H1 (cell line): ENCODE results near the gene SNF8. TPM values are rescaled to one million over a fixed set of nuclear protein-coding genes. Genes with fewer than 3 reads are reported as not detected.
A peak's percentile ranks its signal among the peaks of the same experiment; 100 is the strongest.

Experiments
- CTCF ChIA-PET: fragments of 300-600 bp; sonication (Branson Sonifier 250); formaldehyde crosslinking; loops from one replicate; lab custom pipeline; 2021; ENCODE audit not compliant: partially characterized antibody; lab: Charles Lee
- POLR2A ChIA-PET: fragments of 300-600 bp; sonication (Branson Sonifier 250); formaldehyde crosslinking; loops from one replicate; lab custom pipeline; 2021; ENCODE audit warnings: inconsistent platforms; ENCODE audit not compliant: partially characterized antibody; lab: Charles Lee
- DNase-seq, 2 experiments: peaks; one replicate each; pipeline versions ENCODE4 v3.0.0 to v3.0.0-alpha.2; 2010 to 2022; ENCODE audit warnings: low spot score in 2 of 2, low read depth in 1 of 2, mixed read lengths in 1 of 2
- FAIRE-seq: peaks from 2 replicates; lab custom pipeline; 2011; peaks lifted over from hg19 to GRCh38; lab: Jason Lieb, UNC
- H2AFZ ChIP-seq: 2 replicates; pipeline ENCODE4 v1.8.1; 2012; ENCODE audit warnings: low read length, inconsistent platforms
- H2AK5ac ChIP-seq: 2 replicates; pipeline ENCODE4 v1.6.1; 2013; ENCODE audit warnings: low read depth, low read length
- H2BK120ac ChIP-seq: replicated peaks from 2 replicates; pipeline ENCODE3; 2013; ENCODE audit warnings: low read depth, low read length, inconsistent platforms
- H2BK12ac ChIP-seq: 2 replicates; pipeline ENCODE4 v1.6.1; 2013; ENCODE audit warnings: low read depth, low read length
- H2BK15ac ChIP-seq: 2 replicates; pipeline ENCODE4 v1.6.1; 2013; ENCODE audit warnings: low read length
- H2BK20ac ChIP-seq: 2 replicates; pipeline ENCODE4 v1.6.1; 2013; ENCODE audit warnings: low read length
- H2BK5ac ChIP-seq: 2 replicates; pipeline ENCODE4 v1.6.1; 2013; ENCODE audit warnings: low read depth, low read length
- H3K14ac ChIP-seq: 2 replicates; pipeline ENCODE4 v1.6.1; 2013; ENCODE audit warnings: inconsistent platforms; ENCODE audit not compliant: insufficient read length
- H3K18ac ChIP-seq: 2 replicates; pipeline ENCODE4 v1.6.1; 2013; ENCODE audit warnings: low read length; ENCODE audit errors: extremely low read depth
- H3K23ac ChIP-seq: 2 replicates; pipeline ENCODE4 v1.6.1; 2013; ENCODE audit warnings: inconsistent platforms; ENCODE audit not compliant: insufficient read length
- H3K23me2 ChIP-seq: 2 replicates; pipeline ENCODE4 v1.6.1; 2013; ENCODE audit warnings: low read depth, low read length
- H3K27ac ChIP-seq: 2 replicates; pipeline ENCODE4 v1.6.1; 2011; ENCODE audit warnings: low read depth, low read length, inconsistent platforms
- H3K27me3 ChIP-seq, 4 experiments: replicated peaks in 1 of 4; 1 replicate in 1 of 4; 2 replicates in 3 of 4; pipeline versions ENCODE4 v1.6.1 to v1.8.1; 2011 to 2013; ENCODE audit warnings: low read length in 3 of 4, mild to moderate bottlenecking in 3 of 4, inconsistent platforms in 2 of 4, mixed read lengths in 2 of 4, moderate library complexity in 1 of 4; ENCODE audit not compliant: control insufficient read depth in 3 of 4, insufficient read depth in 3 of 4; ENCODE audit errors: extremely low read depth in 1 of 4
- H3K36me3 ChIP-seq, 4 experiments: 2 replicates each; pipeline versions ENCODE4 v1.6.1 to v1.8.1; 2011 to 2013; ENCODE audit warnings: mild to moderate bottlenecking in 4 of 4, low read length in 3 of 4, moderate library complexity in 2 of 4, control low read depth in 1 of 4, inconsistent platforms in 1 of 4; ENCODE audit not compliant: insufficient read depth in 4 of 4, control insufficient read depth in 2 of 4
- H3K4ac ChIP-seq: replicated peaks from 2 replicates; pipeline ENCODE3; 2013; ENCODE audit warnings: low read length, low read depth, mixed read lengths, inconsistent platforms; ENCODE audit not compliant: insufficient read length
- H3K4me1 ChIP-seq, 4 experiments: replicated peaks in 1 of 4; 1 replicate in 1 of 4; 2 replicates in 3 of 4; pipeline versions ENCODE4 v1.6.1 to v1.8.1; 2011 to 2013; ENCODE audit warnings: low read length in 3 of 4, inconsistent platforms in 2 of 4, mixed read lengths in 1 of 4; ENCODE audit not compliant: insufficient read depth in 4 of 4, control insufficient read depth in 3 of 4
- H3K4me2 ChIP-seq, 2 experiments: 2 replicates each; pipeline versions ENCODE4 v1.6.1 to v1.8.1; 2011 to 2013; ENCODE audit warnings: low read depth in 2 of 2, low read length in 2 of 2, control low read depth in 1 of 2, inconsistent platforms in 1 of 2, mild to moderate bottlenecking in 1 of 2; ENCODE audit not compliant: insufficient read depth in 1 of 2
- H3K4me3 ChIP-seq, 4 experiments: fragments of 200-600, 300-600 bp in 1 of 4; sonication (generic), shearing (Covaris generic), sonication (Bioruptor Twin) in 1 of 4; 2 replicates each; pipeline versions ENCODE4 v1.5.1 to v1.8.1; 2011 to 2016; ENCODE audit warnings: low read length in 4 of 4, low read depth in 3 of 4, control low read depth in 2 of 4, inconsistent platforms in 2 of 4, mild to moderate bottlenecking in 2 of 4, mixed read lengths in 1 of 4, moderate library complexity in 1 of 4; ENCODE audit not compliant: insufficient read depth in 2 of 4; ENCODE audit errors: extremely low read depth in 1 of 4
- H3K56ac ChIP-seq: replicated peaks from 2 replicates; pipeline ENCODE3; 2013; ENCODE audit warnings: low read depth, mild to moderate bottlenecking, mixed read lengths, low read length, inconsistent platforms; ENCODE audit not compliant: insufficient read length
- H3K79me1 ChIP-seq: 2 replicates; pipeline ENCODE4 v1.6.1; 2013; ENCODE audit warnings: low read depth, low read length, control low read depth
- H3K79me2 ChIP-seq, 2 experiments: 2 replicates each; pipeline versions ENCODE4 v1.6.1 to v1.8.1; 2012 to 2013; ENCODE audit warnings: low read length in 2 of 2, mild to moderate bottlenecking in 2 of 2, inconsistent platforms in 1 of 2; ENCODE audit not compliant: insufficient read depth in 2 of 2, control insufficient read depth in 1 of 2
- H3K9ac ChIP-seq, 4 experiments: replicated peaks in 1 of 4; 1 replicate in 1 of 4; 2 replicates in 3 of 4; pipeline versions ENCODE4 v1.6.1 to v1.8.1; 2011 to 2013; ENCODE audit warnings: low read depth in 3 of 4, low read length in 3 of 4, control low read depth in 2 of 4, mild to moderate bottlenecking in 2 of 4, moderate library complexity in 2 of 4, inconsistent platforms in 1 of 4; ENCODE audit errors: extremely low read depth in 1 of 4
- H3K9me3 ChIP-seq, 2 experiments: 2 replicates each; pipeline versions ENCODE4 v1.6.1 to v1.8.1; 2012 to 2013; ENCODE audit warnings: mild to moderate bottlenecking in 2 of 2, moderate library complexity in 2 of 2, control low read depth in 1 of 2, inconsistent platforms in 1 of 2, low read depth in 1 of 2, low read length in 1 of 2, mixed read lengths in 1 of 2; ENCODE audit not compliant: insufficient read depth in 2 of 2
- H4K20me1 ChIP-seq, 2 experiments: replicated peaks in 1 of 2; 2 replicates each; pipeline versions ENCODE3 to v1.8.1; 2011 to 2013; ENCODE audit warnings: inconsistent platforms in 2 of 2, low read length in 2 of 2, mild to moderate bottlenecking in 1 of 2; ENCODE audit not compliant: insufficient read depth in 2 of 2, control insufficient read depth in 1 of 2
- H4K5ac ChIP-seq: 2 replicates; pipeline ENCODE4 v1.6.1; 2013; ENCODE audit warnings: low read length, low read depth, mixed read lengths, inconsistent platforms; ENCODE audit not compliant: insufficient read length
- H4K8ac ChIP-seq: 2 replicates; pipeline ENCODE4 v1.8.0; 2013; ENCODE audit warnings: mild to moderate bottlenecking, moderate library complexity, low read length, inconsistent platforms; ENCODE audit not compliant: insufficient read depth; ENCODE audit errors: extremely low read depth
- H4K91ac ChIP-seq: replicated peaks from 2 replicates; pipeline ENCODE3; 2013; ENCODE audit warnings: low read length, mixed read lengths, inconsistent platforms; ENCODE audit not compliant: insufficient read length
- CHD1 ChIP-seq: IDR thresholded peaks from 2 replicates; pipeline ENCODE4 v1.6.1; 2012; ENCODE audit warnings: low read depth, low read length, improper control_type of control experiment
- CREB1 ChIP-seq: IDR thresholded peaks from 2 replicates; pipeline ENCODE4 v1.6.1; 2012; ENCODE audit warnings: inconsistent platforms
- E2F6 ChIP-seq: IDR thresholded peaks from 2 replicates; pipeline ENCODE4 v1.6.1; 2012; ENCODE audit warnings: inconsistent platforms
- EGR1 ChIP-seq: IDR thresholded peaks from 2 replicates; pipeline ENCODE4 v1.6.1; 2011; ENCODE audit warnings: low read depth, low read length, borderline replicate concordance
- HDAC6 ChIP-seq: IDR thresholded peaks from one replicate; pipeline ENCODE4 v1.7.1; 2012; ENCODE audit warnings: low read depth, mild to moderate bottlenecking, inconsistent platforms, low read length, moderate library complexity
- KDM4A ChIP-seq: IDR thresholded peaks from one replicate; pipeline ENCODE4 v1.7.1; 2012; ENCODE audit warnings: low read depth, mild to moderate bottlenecking, moderate library complexity, low read length, inconsistent platforms; ENCODE audit not compliant: severe bottlenecking
- PHF8 ChIP-seq: fragments of 200-600 bp; sonication (generic); conservative IDR thresholded peaks from 2 replicates; pipeline ENCODE4 v1.7.1; 2012; ENCODE audit warnings: low read depth, mild to moderate bottlenecking, inconsistent platforms, low read length, moderate library complexity
- POLR2A ChIP-seq, 2 experiments: IDR thresholded peaks; 1 replicate in 1 of 2; 2 replicates in 1 of 2; pipeline ENCODE4 v1.6.1; 2011; ENCODE audit warnings: low read depth in 2 of 2, low read length in 2 of 2, mild to moderate bottlenecking in 2 of 2; ENCODE audit errors: control extremely low read depth in 1 of 2
- RXRA ChIP-seq: IDR thresholded peaks from 2 replicates; pipeline ENCODE4 v1.6.1; 2011; ENCODE audit warnings: low read depth, mild to moderate bottlenecking, low read length, moderate library complexity; ENCODE audit not compliant: insufficient read depth
- SAP30 ChIP-seq: fragments of 300-600 bp; sonication (generic); IDR thresholded peaks from 2 replicates; pipeline ENCODE4 v1.7.1; 2012; ENCODE audit warnings: low read length, moderate library complexity, mild to moderate bottlenecking, inconsistent platforms; ENCODE audit not compliant: insufficient read depth, insufficient replicate concordance
- SP2 ChIP-seq: IDR thresholded peaks from 2 replicates; pipeline ENCODE4 v1.6.1; 2012; ENCODE audit warnings: mild to moderate bottlenecking, low read length, inconsistent platforms
- SRF ChIP-seq: IDR thresholded peaks from 2 replicates; pipeline ENCODE4 v1.6.1; 2011; ENCODE audit warnings: mild to moderate bottlenecking, low read depth, low read length, moderate library complexity
- TEAD4 ChIP-seq: IDR thresholded peaks from 2 replicates; pipeline ENCODE4 v1.6.1; 2012; ENCODE audit warnings: low read depth, low read length, inconsistent platforms, mixed read lengths
- WGBS, 2 experiments: shearing (Covaris generic) in 1 of 2; methylation state at CpG; one replicate each; pipeline versions ENCODE4 v1.1.6 to v1.1.7; 2013 to 2015; ENCODE audit warnings: low lambda C conversion rate in 2 of 2, mixed read lengths in 2 of 2, inconsistent platforms in 1 of 2, low coverage in 1 of 2, missing lambda C conversion rate in 1 of 2; ENCODE audit not compliant: insufficient replicate concordance in 2 of 2, insufficient coverage in 1 of 2, insufficient read length in 1 of 2; ENCODE audit errors: extremely low coverage in 1 of 2, missing lambda C conversion rate in 1 of 2; 5-methylcytosine and 5-hydroxymethylcytosine counted together
- polyA plus RNA-seq, 7 experiments: library from polyadenylated mRNA; depleted of rRNA in 3 of 7; stranded (reverse) in 5 of 7; unstranded in 2 of 7; fragments of >200 nt in 5 of 7; fragments of 200-250 nt in 2 of 7; gene quantifications; 1 replicate in 5 of 7; 2 replicates in 1 of 7; 4 replicates in 1 of 7; pipeline versions ENCODE4 v1.2.1 to v1.2.3, GENCODE V29; 2011 to 2013; ENCODE audit warnings: missing spikeins in 2 of 7, mixed read lengths in 2 of 7
- total RNA-seq: library from RNA; stranded (reverse); fragmentation: NEBNext Ultra II Directional; extraction: Animal tissue kit (Norgen Biotek cat#: 25700); gene quantifications from 2 replicates; pipeline ENCODE4 v1.2.1, GENCODE V29; 2021

Gene SNF8
- total and polyA plus RNA-seq, 2 of the 8 experiments (the other 6 are each of a cell fraction or from before 2014, with no cell fraction given) = 132 to 133 TPM

GRCh38 chr17:48985436-48986245, 41.0 kb upstream of the SNF8 start:
- Histone ChIP-seq H3K23me2 (no peaks in the 10 kb centered on the region), H3K14ac (no peak overlapping the region)
- peak in 1 of 2 experiments; percentile 23 for DNase-seq
- no peak for TF ChIP-seq E2F6
- TF ChIP-seq EGR1 = no peak
- TF ChIP-seq SAP30 = no peak
- TF ChIP-seq RXRA = no peak
- no peak for TF ChIP-seq HDAC6
- TF ChIP-seq CHD1 = no peak
- no peak for TF ChIP-seq POLR2A (IDR thresholded peaks at IDR 0.05; ENCODE audit: control extremely low read depth in 1 of 2, low read depth in 2 of 2, low read length in 2 of 2)
- no peak for TF ChIP-seq PHF8
- TF ChIP-seq KDM4A = no peak
- TF ChIP-seq SRF = no peak
- no peak for TF ChIP-seq CREB1
- no peak for TF ChIP-seq SP2
- TF ChIP-seq TEAD4 = no peak
- TF ChIP-seq, all 59 proteins: peak for 0
- no peak overlapping the region for H4K91ac ChIP-seq
- H3K79me1 ChIP-seq = no peaks in the 10 kb centered on the region
- no peak overlapping the region for H3K9ac ChIP-seq
- no peak overlapping the region for H4K5ac ChIP-seq
- no peaks in the 10 kb centered on the region for H3K36me3 ChIP-seq
- no peak overlapping the region for H4K8ac ChIP-seq
- POLR2A ChIA-PET = interaction anchor here (0.5 to 3.2 kb wide), 8 partner anchors 9 to 47 kb away, joined by 3 to 19 read pairs (median 4); partner anchors contain the start of gene IGF2BP1
- no peak for FAIRE-seq
- H2BK20ac ChIP-seq = no peak overlapping the region
- H3K4ac ChIP-seq = no peak overlapping the region
- no peaks in the 10 kb centered on the region; a peak in 1 of 7 replicates for H3K27me3 ChIP-seq
- H3K56ac ChIP-seq = no peak overlapping the region
- H2BK5ac ChIP-seq = no peak overlapping the region
- CTCF ChIA-PET = interaction anchor here (1.0 to 2.9 kb wide), 7 partner anchors 9 to 51 kb away, joined by 3 to 7 read pairs (median 4); no protein-coding TSS in a partner anchor
- H2AK5ac ChIP-seq = no peak overlapping the region
- no peak overlapping the region for H3K4me2 ChIP-seq
- no peaks in the 10 kb centered on the region for H3K9me3 ChIP-seq
- H3K4me3 ChIP-seq = no peak overlapping the region
- no peaks in the 10 kb centered on the region for H4K20me1 ChIP-seq
- H3K27ac ChIP-seq = no peak overlapping the region
- H2BK15ac ChIP-seq = no peak overlapping the region
- H2BK120ac ChIP-seq = no peak overlapping the region
- no peak overlapping the region for H2AFZ ChIP-seq
- peaks cover 0 to 6% (median 5%) of the 10 kb centered on the region in 4 experiments; a peak in 4 of 7 replicates for H3K4me1 ChIP-seq
- H3K79me2 ChIP-seq = no peaks in the 10 kb centered on the region
- no peak overlapping the region for H3K18ac ChIP-seq
- no peak overlapping the region for H3K23ac ChIP-seq
- no peak overlapping the region for H2BK12ac ChIP-seq
- WGBS, 2 experiments = 92% methylated on average over 12 of the region's 13 CpGs; no CpG with 5 or more reads in 1 of the 2 experiments
